H9 (cell line): ENCODE data around the gene MBLAC1. TPM values are rescaled to one million over a fixed set of nuclear protein-coding genes. Genes with fewer than 3 reads are reported as not detected.
A peak's percentile ranks its signal among the peaks of the same experiment; 100 is the strongest.

ENCODE experiments used
- DNase-seq: peaks from one replicate; pipeline ENCODE4 v3.0.0-alpha.2; 2017
- H2AFZ ChIP-seq: one replicate; pipeline ENCODE4 v1.6.1; 2013; ENCODE audit warnings: mild to moderate bottlenecking, low read length, control low read depth, moderate library complexity
- H2AK5ac ChIP-seq: 2 replicates; pipeline ENCODE4 v1.6.1; 2013; ENCODE audit warnings: low read length, control low read depth, mixed read lengths; ENCODE audit not compliant: insufficient read length
- H2BK120ac ChIP-seq: one replicate; pipeline ENCODE4 v1.6.1; 2013; ENCODE audit warnings: low read depth, mild to moderate bottlenecking, low read length, control low read depth, inconsistent platforms; ENCODE audit not compliant: poor library complexity, severe bottlenecking
- H2BK12ac ChIP-seq: 2 replicates; pipeline ENCODE4 v1.6.1; 2013; ENCODE audit warnings: low read length, control low read depth, mixed read lengths, low read depth; ENCODE audit not compliant: insufficient read length
- H2BK15ac ChIP-seq: 2 replicates; pipeline ENCODE4 v1.6.1; 2013; ENCODE audit warnings: low read depth, low read length, control low read depth
- H2BK20ac ChIP-seq: one replicate; pipeline ENCODE4 v1.6.1; 2013; ENCODE audit warnings: low read depth, mild to moderate bottlenecking, low read length, control low read depth, inconsistent platforms; ENCODE audit not compliant: poor library complexity, severe bottlenecking
- H2BK5ac ChIP-seq: 2 replicates; pipeline ENCODE4 v1.6.1; 2013; ENCODE audit warnings: low read length, control low read depth, mixed read lengths; ENCODE audit not compliant: insufficient read length
- H3K14ac ChIP-seq: 2 replicates; pipeline ENCODE4 v1.6.1; 2013; ENCODE audit warnings: low read length, control low read depth; ENCODE audit not compliant: insufficient read depth
- H3K18ac ChIP-seq: 2 replicates; pipeline ENCODE4 v1.6.1; 2013; ENCODE audit warnings: low read depth, mild to moderate bottlenecking, mixed read lengths, low read length, control low read depth; ENCODE audit not compliant: insufficient read length
- H3K23ac ChIP-seq: 2 replicates; pipeline ENCODE4 v1.6.1; 2013; ENCODE audit warnings: low read length, control low read depth, mixed read lengths, low read depth; ENCODE audit not compliant: insufficient read length
- H3K23me2 ChIP-seq: 2 replicates; pipeline ENCODE4 v1.6.1; 2013; ENCODE audit warnings: low read depth, mild to moderate bottlenecking, mixed read lengths, low read length, control low read depth; ENCODE audit not compliant: insufficient read length, poor library complexity, severe bottlenecking
- H3K27ac ChIP-seq: 2 replicates; pipeline ENCODE4 v1.5.1; 2013; ENCODE audit warnings: low read length, control low read depth, mixed read lengths, low read depth; ENCODE audit not compliant: insufficient read length
- H3K27me3 ChIP-seq: 2 replicates; pipeline ENCODE4 v1.6.1; 2013; ENCODE audit warnings: low read length, control low read depth, inconsistent platforms; ENCODE audit not compliant: insufficient read depth
- H3K4ac ChIP-seq: 2 replicates; pipeline ENCODE4 v1.6.1; 2013; ENCODE audit warnings: low read depth, mild to moderate bottlenecking, control low read depth, inconsistent platforms, low read length, moderate library complexity
- H3K4me1 ChIP-seq: 2 replicates; pipeline ENCODE4 v1.6.1; 2013; ENCODE audit warnings: low read length, control low read depth, inconsistent platforms; ENCODE audit not compliant: insufficient read depth
- H3K4me2 ChIP-seq: 2 replicates; pipeline ENCODE4 v1.6.1; 2013; ENCODE audit warnings: low read length, control low read depth, mixed read lengths; ENCODE audit not compliant: insufficient read length, insufficient read depth
- H3K56ac ChIP-seq: 2 replicates; pipeline ENCODE4 v1.6.1; 2013; ENCODE audit warnings: low read depth, mild to moderate bottlenecking, mixed read lengths, low read length, control low read depth; ENCODE audit not compliant: insufficient read length
- H3K79me1 ChIP-seq: 2 replicates; pipeline ENCODE4 v1.6.1; 2013; ENCODE audit warnings: low read depth, mild to moderate bottlenecking, moderate library complexity, low read length, control low read depth, inconsistent platforms; ENCODE audit not compliant: insufficient read depth, poor library complexity, severe bottlenecking
- H3K79me2 ChIP-seq: 2 replicates; pipeline ENCODE4 v1.6.1; 2013; ENCODE audit warnings: low read length, control low read depth, inconsistent platforms; ENCODE audit not compliant: insufficient read depth
- H3K9ac ChIP-seq: 2 replicates; pipeline ENCODE4 v1.6.1; 2013; ENCODE audit warnings: low read length, control low read depth, mixed read lengths; ENCODE audit not compliant: insufficient read length; ENCODE audit errors: extremely low read depth
- H3K9me3 ChIP-seq: one replicate; pipeline ENCODE4 v1.6.1; 2013; ENCODE audit warnings: low read depth, low read length, inconsistent platforms; ENCODE audit not compliant: control insufficient read depth
- H3T11ph ChIP-seq: one replicate; pipeline ENCODE4 v1.6.1; 2013; ENCODE audit warnings: mild to moderate bottlenecking, low read length, control low read depth, inconsistent platforms
- H4K20me1 ChIP-seq: one replicate; pipeline ENCODE4 v1.6.1; 2013; ENCODE audit not compliant: control insufficient read depth, insufficient read length, insufficient read depth
- H4K5ac ChIP-seq: 2 replicates; pipeline ENCODE4 v1.6.1; 2013; ENCODE audit warnings: low read depth, mild to moderate bottlenecking, mixed read lengths, low read length, control low read depth; ENCODE audit not compliant: insufficient read length
- H4K8ac ChIP-seq: replicated peaks from 2 replicates; pipeline ENCODE4 v1.6.1; 2013; ENCODE audit warnings: low read length, control low read depth, mixed read lengths, low read depth; ENCODE audit not compliant: insufficient read length
- H4K91ac ChIP-seq: 2 replicates; pipeline ENCODE4 v1.6.1; 2013; ENCODE audit warnings: low read depth, mild to moderate bottlenecking, moderate library complexity, mixed read lengths, low read length, control low read depth; ENCODE audit not compliant: insufficient read length
- H3K27ac Mint-ChIP-seq, 3 experiments: 2 replicates in 2 of 3; 3 replicates in 1 of 3; pipeline ENCODE4 v1.8.0; 2020 to 2021; ENCODE audit warnings: mixed read lengths in 3 of 3, mild to moderate bottlenecking in 1 of 3, moderate library complexity in 1 of 3
- H3K27me3 Mint-ChIP-seq: 2 replicates; pipeline ENCODE4 v1.8.0; 2021; ENCODE audit warnings: low read depth, mild to moderate bottlenecking, moderate library complexity, mixed read lengths
- H3K36me3 Mint-ChIP-seq, 3 experiments: 2 replicates in 2 of 3; 3 replicates in 1 of 3; pipeline ENCODE4 v1.8.0; 2020 to 2021; ENCODE audit warnings: low read depth in 3 of 3, mixed read lengths in 3 of 3; ENCODE audit not compliant: insufficient read depth in 1 of 3
- H3K4me1 Mint-ChIP-seq, 2 experiments: 2 replicates each; pipeline ENCODE4 v1.8.0; 2020; ENCODE audit warnings: mixed read lengths in 2 of 2
- H3K4me3 Mint-ChIP-seq, 2 experiments: 2 replicates in 1 of 2; 3 replicates in 1 of 2; pipeline ENCODE4 v1.8.0; 2020 to 2021; ENCODE audit warnings: mild to moderate bottlenecking in 2 of 2, mixed read lengths in 2 of 2, moderate library complexity in 1 of 2
- H3K9me3 Mint-ChIP-seq, 2 experiments: 2 replicates in 1 of 2; 3 replicates in 1 of 2; pipeline ENCODE4 v1.8.0; 2020; ENCODE audit warnings: mild to moderate bottlenecking in 2 of 2, mixed read lengths in 2 of 2, moderate library complexity in 1 of 2
- WGBS: extraction: QIAGEN DNeasy Blood & Tissue Kit; methylation state at CpG from one replicate; pipeline ENCODE4 v1.1.7; 2013; ENCODE audit warnings: missing lambda C conversion rate, low lambda C conversion rate, mixed read lengths; ENCODE audit not compliant: insufficient read length; ENCODE audit errors: extremely low coverage; 5-methylcytosine and 5-hydroxymethylcytosine counted together
- total RNA-seq: library from RNA; stranded (reverse); gene quantifications from 2 replicates; pipeline ENCODE4 v1.2.1, GENCODE V29; 2021
- TF ChIP-seq, protein P1 (sequence below): fragments of 200-600 bp; sonication (generic); conservative IDR thresholded peaks from 3 replicates; pipeline ENCODE4 v1.8.0; 2021; ENCODE audit warnings: antibody characterized with exemption, mild to moderate bottlenecking

Gene MBLAC1
- total RNA-seq, 1 experiment from 2014 or later = 1.9 TPM

DNA sequence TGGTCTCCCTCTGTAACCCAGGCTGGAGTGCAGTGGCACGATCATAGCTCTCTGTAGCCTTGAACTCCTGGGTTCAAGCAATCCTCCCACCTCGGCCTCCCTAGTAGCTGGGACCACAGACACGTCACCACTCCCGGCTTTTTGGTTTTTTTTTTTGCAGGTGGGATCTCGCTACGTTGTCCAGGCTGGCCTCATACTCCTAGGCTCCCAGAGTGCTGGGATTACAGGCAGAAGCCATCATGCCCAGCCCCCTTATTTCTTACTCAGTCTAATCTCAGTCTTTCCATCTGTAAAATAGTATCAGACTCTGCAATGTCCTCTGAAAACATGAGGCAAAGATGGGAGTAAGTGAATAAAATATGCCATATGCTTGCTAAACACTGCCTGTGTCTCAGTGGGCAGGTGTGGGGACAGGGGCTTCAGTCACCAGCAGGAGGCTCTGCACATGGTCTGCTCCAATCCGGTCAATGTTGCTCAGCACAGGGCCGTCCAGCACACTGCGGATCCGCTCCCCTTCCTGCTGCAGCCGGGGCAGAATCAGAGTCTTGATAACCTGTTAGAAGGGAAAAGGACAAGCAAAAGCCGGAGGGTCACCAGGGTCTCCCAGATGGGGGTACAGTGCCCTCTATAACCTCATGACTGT is 17.1 kb upstream of the MBLAC1 start:
- H3K27ac ChIP-seq = no peak overlapping the region
- no peaks in the 10 kb centered on the region for H3K79me2 ChIP-seq
- no peak overlapping the region for H2BK5ac ChIP-seq
- no peak overlapping the region for H2BK120ac ChIP-seq
- H2AK5ac ChIP-seq = no peak overlapping the region
- no peak overlapping the region for H3K23ac ChIP-seq
- no peaks in the 10 kb centered on the region for H4K20me1 ChIP-seq
- no peak overlapping the region for H3K14ac ChIP-seq
- H3K18ac ChIP-seq = no peak overlapping the region
- no peak overlapping the region for H2BK12ac ChIP-seq
- H4K5ac ChIP-seq = no peak overlapping the region
- H3K27me3 ChIP-seq = no peaks in the 10 kb centered on the region
- no peak overlapping the region for H3K9ac ChIP-seq
- TF ChIP-seq, protein P1, sequence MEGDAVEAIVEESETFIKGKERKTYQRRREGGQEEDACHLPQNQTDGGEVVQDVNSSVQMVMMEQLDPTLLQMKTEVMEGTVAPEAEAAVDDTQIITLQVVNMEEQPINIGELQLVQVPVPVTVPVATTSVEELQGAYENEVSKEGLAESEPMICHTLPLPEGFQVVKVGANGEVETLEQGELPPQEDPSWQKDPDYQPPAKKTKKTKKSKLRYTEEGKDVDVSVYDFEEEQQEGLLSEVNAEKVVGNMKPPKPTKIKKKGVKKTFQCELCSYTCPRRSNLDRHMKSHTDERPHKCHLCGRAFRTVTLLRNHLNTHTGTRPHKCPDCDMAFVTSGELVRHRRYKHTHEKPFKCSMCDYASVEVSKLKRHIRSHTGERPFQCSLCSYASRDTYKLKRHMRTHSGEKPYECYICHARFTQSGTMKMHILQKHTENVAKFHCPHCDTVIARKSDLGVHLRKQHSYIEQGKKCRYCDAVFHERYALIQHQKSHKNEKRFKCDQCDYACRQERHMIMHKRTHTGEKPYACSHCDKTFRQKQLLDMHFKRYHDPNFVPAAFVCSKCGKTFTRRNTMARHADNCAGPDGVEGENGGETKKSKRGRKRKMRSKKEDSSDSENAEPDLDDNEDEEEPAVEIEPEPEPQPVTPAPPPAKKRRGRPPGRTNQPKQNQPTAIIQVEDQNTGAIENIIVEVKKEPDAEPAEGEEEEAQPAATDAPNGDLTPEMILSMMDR = peak; percentile 32; the same call in 1 of the 3 replicates
- no peak for DNase-seq
- H3K4me2 ChIP-seq = no peak overlapping the region
- H2BK15ac ChIP-seq = no peak overlapping the region
- H4K91ac ChIP-seq = no peak overlapping the region
- H2BK20ac ChIP-seq = no peak overlapping the region
- no peaks in the 10 kb centered on the region for H3K4me1 ChIP-seq
- H3T11ph ChIP-seq = no peak overlapping the region
- Mint-ChIP-seq H3K4me3 (no peak overlapping the region), H3K9me3 (no peaks in the 10 kb centered on the region), H3K27me3 (no peaks in the 10 kb centered on the region), H3K4me1 (0 out of 4 replicates have a peak, but pooled peaks cover 0 to 3% of the 10 kb centered on the region in 2 experiments), H3K27ac (no peak overlapping the region), H3K36me3 (peaks cover 68 to 89% (median 88%) of the 10 kb centered on the region in 3 experiments)
- no peak overlapping the region for H4K8ac ChIP-seq
- no peaks in the 10 kb centered on the region for H3K79me1 ChIP-seq
- WGBS = no CpG with 5 or more reads among the region's 12 CpGs
- no peaks in the 10 kb centered on the region for H3K9me3 ChIP-seq
- H3K23me2 ChIP-seq = no peaks in the 10 kb centered on the region
- H3K4ac ChIP-seq = no peak overlapping the region
- H3K56ac ChIP-seq = no peak overlapping the region
- H2AFZ ChIP-seq = no peak overlapping the region
